Vagina (tissue), 2 donors: ENCODE results near the gene CDC42. TPM values are rescaled to one million over a fixed set of nuclear protein-coding genes. Genes with fewer than 3 reads are reported as not detected.

Source experiments
- DNase-seq, 2 donors: peaks; one replicate each; pipeline ENCODE4 v3.0.0-alpha.2; 2017; ENCODE audit errors: extremely low spot score in 2 of 2
- H3K27ac ChIP-seq: fragments of 200-600 bp; sonication (generic); one replicate; pipeline ENCODE4 v1.5.1; 2019
- H3K27me3 ChIP-seq: fragments of 200-600 bp; sonication (generic); one replicate; pipeline ENCODE4 v1.5.1; 2019
- H3K36me3 ChIP-seq, 2 donors: fragments of 200-600 bp; sonication (generic); one replicate each; pipeline ENCODE4 v1.5.1; 2017 to 2019
- H3K4me1 ChIP-seq: fragments of 200-600 bp; sonication (generic); one replicate; pipeline ENCODE4 v1.5.1; 2019
- H3K4me3 ChIP-seq, 2 donors: fragments of 200-600 bp; sonication (generic); 1 replicate in 1 of 2; 2 replicates in 1 of 2; pipeline ENCODE4 v1.5.1; 2016 to 2019
- H3K9me3 ChIP-seq: fragments of 200-600 bp; sonication (generic); one replicate; pipeline ENCODE4 v1.5.1; 2019
- POLR2A ChIP-seq, 2 donors: fragments of 450-650 bp; IDR thresholded peaks; one replicate each; pipeline ENCODE4 v1.6.1; 2017; ENCODE audit warnings: antibody characterized with exemption in 2 of 2, mild to moderate bottlenecking in 2 of 2, moderate library complexity in 2 of 2
- POLR2AphosphoS5 ChIP-seq, 2 donors: sonication (generic); formaldehyde crosslinking; IDR thresholded peaks; one replicate each; pipeline ENCODE4 v1.9.0; 2017; ENCODE audit warnings: antibody characterized with exemption in 2 of 2, mild to moderate bottlenecking in 2 of 2, low read depth in 1 of 2; ENCODE audit not compliant: insufficient read depth in 1 of 2
- intact Hi-C: fragments of 100-400 bp; cut with DNase I; formaldehyde crosslinking; loops from one replicate; pipeline ENCODE4 v1.15.1; 2023
- total RNA-seq: library from RNA; depleted of rRNA; stranded (reverse); fragments of >200 nt; gene quantifications from one replicate; pipeline ENCODE4 v1.2.3, GENCODE V29; 2016
- TF ChIP-seq, protein P1 (sequence below), 3 experiments: fragments of 450-650 bp in 2 of 3; fragments of 200-600 bp in 1 of 3; sonication (generic) in 1 of 3; IDR thresholded peaks; one replicate each; pipeline ENCODE4 v1.5.1; 2017 to 2019; ENCODE audit warnings: antibody characterized with exemption in 3 of 3, mild to moderate bottlenecking in 2 of 3, moderate library complexity in 2 of 3

CDC42 gene
- total RNA-seq, 1 donor from 2014 or later = 141 TPM

DNA sequence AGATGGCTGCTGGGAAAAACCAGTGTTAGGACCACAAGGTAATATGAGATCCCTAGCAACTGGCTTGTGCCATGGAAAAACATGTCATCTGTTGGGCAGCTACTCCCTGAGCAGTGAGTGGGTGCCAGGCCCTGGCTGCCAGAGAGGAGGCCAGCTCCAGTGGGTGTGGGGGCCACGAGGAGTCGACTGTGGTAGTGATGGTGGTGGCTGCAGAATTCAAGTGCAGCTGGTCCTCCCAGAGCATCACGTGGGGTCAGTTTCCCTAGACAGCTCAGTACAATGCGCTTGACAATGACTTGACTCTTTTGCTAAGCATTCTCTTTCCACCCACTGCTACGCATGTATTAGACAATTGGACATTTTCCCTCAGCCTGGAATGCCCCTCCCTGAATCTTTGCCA is 14.5 kb upstream of the CDC42 start:
- Histone ChIP-seq H3K27me3 (no peaks in the 10 kb centered on the region), H3K4me3 (no peak overlapping the region), H3K4me1 (peaks cover 15% of the 10 kb centered on the region), H3K27ac (no peak overlapping the region), H3K9me3 (no peaks in the 10 kb centered on the region), H3K36me3 (no peaks in the 10 kb centered on the region)
- DNase-seq = no peak
- intact Hi-C loops = no loop called here
- TF ChIP-seq POLR2A (IDR thresholded peaks at IDR 0.05) (no peak), POLR2AphosphoS5 (IDR thresholded peaks at IDR 0.05; ENCODE audit: insufficient read depth in 1 of 2, low read depth in 1 of 2) (no peak)
- TF ChIP-seq, protein P1, sequence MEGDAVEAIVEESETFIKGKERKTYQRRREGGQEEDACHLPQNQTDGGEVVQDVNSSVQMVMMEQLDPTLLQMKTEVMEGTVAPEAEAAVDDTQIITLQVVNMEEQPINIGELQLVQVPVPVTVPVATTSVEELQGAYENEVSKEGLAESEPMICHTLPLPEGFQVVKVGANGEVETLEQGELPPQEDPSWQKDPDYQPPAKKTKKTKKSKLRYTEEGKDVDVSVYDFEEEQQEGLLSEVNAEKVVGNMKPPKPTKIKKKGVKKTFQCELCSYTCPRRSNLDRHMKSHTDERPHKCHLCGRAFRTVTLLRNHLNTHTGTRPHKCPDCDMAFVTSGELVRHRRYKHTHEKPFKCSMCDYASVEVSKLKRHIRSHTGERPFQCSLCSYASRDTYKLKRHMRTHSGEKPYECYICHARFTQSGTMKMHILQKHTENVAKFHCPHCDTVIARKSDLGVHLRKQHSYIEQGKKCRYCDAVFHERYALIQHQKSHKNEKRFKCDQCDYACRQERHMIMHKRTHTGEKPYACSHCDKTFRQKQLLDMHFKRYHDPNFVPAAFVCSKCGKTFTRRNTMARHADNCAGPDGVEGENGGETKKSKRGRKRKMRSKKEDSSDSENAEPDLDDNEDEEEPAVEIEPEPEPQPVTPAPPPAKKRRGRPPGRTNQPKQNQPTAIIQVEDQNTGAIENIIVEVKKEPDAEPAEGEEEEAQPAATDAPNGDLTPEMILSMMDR (IDR thresholded peaks at IDR 0.05) = no peak

DNA sequence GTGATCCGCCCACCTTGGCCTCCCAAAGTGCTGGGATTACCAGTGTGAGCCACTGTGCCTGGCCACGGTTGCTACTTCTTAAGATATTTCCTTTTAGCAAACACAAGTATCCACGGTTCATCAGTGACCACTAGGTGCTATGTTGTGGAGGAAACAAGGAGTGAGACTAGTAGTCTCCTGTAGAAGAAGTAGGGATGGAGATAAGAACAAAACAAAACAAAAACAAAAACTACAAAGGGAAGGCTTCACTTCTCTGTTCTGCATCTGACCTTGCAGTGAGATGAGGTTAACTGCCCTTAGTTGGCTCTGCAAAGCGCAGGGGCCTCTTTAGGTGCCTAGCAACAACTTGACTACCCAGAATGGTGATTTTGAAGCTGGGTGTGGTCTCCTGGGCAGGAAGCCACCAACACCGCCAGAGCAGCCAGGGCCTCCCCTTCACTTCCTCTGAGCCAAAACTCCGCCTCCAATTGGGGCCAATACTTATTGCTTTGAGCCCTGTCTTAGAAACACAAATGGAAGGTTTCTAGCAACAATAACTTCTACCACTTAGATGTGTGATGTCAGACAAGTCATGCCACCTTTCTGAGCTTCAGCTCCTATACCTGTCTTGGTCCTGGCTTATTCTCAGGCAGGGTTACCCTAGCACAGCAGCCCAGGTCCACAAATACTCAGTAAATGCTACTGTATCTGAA is 12.8 kb upstream of the CDC42 start:
- Histone ChIP-seq H3K4me3 (no peak overlapping the region), H3K27ac (peak overlapping the region; percentile 41), H3K9me3 (no peaks in the 10 kb centered on the region), H3K36me3 (no peaks in the 10 kb centered on the region), H3K4me1 (peaks cover 27% of the 10 kb centered on the region), H3K27me3 (no peaks in the 10 kb centered on the region)
- no peak for DNase-seq
- TF ChIP-seq, protein P1 (IDR thresholded peaks at IDR 0.05) = no peak
- TF ChIP-seq POLR2AphosphoS5 (IDR thresholded peaks at IDR 0.05; ENCODE audit: insufficient read depth in 1 of 2, low read depth in 1 of 2) = no peak
- no peak for TF ChIP-seq POLR2A (IDR thresholded peaks at IDR 0.05)
- intact Hi-C loops = no loop called here

DNA sequence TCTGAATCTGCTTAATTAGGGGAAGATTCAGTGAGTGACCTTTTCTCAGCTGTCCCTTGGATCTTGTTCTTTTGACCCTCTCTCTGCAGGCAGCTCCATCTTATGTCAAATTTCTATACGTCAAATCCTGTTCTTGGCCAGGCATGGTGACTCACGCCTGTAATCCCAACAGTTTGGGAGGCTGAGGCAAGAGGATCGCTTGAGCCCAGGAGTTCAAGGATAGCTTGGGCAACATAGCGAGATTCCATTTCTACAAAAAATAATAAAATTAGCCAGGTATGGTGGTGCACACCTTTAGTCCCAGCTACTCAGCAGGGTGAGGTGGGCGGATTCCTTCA is 12.3 kb upstream of the CDC42 start:
- H3K4me1 ChIP-seq = peaks cover 27% of the 10 kb centered on the region
- no peak for DNase-seq
- H3K27ac ChIP-seq = peak overlapping the region; percentile 41
- H3K9me3 ChIP-seq = no peaks in the 10 kb centered on the region
- intact Hi-C loops = no loop called here
- TF ChIP-seq, protein P1 (IDR thresholded peaks at IDR 0.05) = no peak
- no peak for TF ChIP-seq POLR2A (IDR thresholded peaks at IDR 0.05)
- H3K36me3 ChIP-seq = no peaks in the 10 kb centered on the region
- no peaks in the 10 kb centered on the region for H3K27me3 ChIP-seq
- H3K4me3 ChIP-seq = no peak overlapping the region

DNA sequence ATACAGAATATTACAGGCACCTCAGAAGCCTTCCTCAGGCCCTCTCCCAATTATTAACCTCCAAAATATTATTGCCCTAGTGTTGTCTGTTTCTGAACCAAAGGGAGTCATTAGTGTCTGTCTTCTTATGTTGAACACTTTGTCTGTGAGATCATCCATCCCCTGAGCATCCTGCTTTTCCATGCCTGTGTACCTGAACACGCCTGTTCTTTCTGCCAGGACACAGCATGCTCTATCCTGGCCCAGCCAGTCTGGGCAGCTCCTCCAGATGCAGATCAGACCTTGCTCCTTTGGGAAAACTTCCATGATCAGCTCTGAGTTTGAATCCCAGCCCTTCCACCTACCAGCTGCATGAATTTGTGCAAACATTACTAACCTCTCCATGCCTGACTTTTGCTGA is 11.0 kb upstream of the CDC42 start:
- peaks cover 27% of the 10 kb centered on the region for H3K4me1 ChIP-seq
- no peak overlapping the region for H3K4me3 ChIP-seq
- TF ChIP-seq POLR2AphosphoS5 (IDR thresholded peaks at IDR 0.05; ENCODE audit: insufficient read depth in 1 of 2, low read depth in 1 of 2) (peak in 1 of 2 donors; percentile 84), POLR2A (IDR thresholded peaks at IDR 0.05) (no peak)
- no peak overlapping the region for H3K27ac ChIP-seq
- no peaks in the 10 kb centered on the region for H3K36me3 ChIP-seq
- H3K9me3 ChIP-seq = no peaks in the 10 kb centered on the region
- H3K27me3 ChIP-seq = no peaks in the 10 kb centered on the region
- DNase-seq = no peak
- intact Hi-C loops = no loop called here

DNA sequence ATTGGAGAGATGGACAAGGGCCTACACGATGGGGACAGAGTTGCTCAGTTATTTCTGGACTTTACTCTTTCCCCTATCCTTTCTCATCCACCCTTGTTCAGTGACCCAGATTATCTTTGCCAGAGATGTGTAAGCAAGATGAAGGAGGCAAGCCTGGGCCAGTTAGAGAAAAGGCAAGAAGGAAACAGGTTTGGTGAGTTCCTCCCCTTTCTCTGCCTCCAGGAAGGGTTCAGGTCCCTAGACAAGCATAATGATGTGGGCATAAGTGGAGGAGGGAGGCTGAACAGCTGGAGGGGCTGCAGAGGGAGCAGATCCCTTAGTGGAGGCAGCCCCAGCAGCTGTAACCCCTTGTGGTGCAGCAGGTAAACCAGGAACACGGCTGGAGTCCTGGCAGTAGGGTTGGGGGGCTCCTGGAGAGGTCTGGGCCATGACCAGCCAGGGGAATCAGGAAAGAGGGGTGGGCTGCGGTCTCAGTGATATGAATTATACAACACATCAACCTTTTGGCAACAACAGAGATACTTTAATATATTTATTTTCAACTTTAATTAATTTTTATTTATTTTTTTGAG is 9.2 kb upstream of the CDC42 start:
- peak in 1 of 2 donors; percentile 76 for TF ChIP-seq POLR2AphosphoS5 (IDR thresholded peaks at IDR 0.05; ENCODE audit: insufficient read depth in 1 of 2, low read depth in 1 of 2)
- no peak for TF ChIP-seq POLR2A (IDR thresholded peaks at IDR 0.05)
- Histone ChIP-seq H3K4me3 (no peak overlapping the region), H3K27ac (peak overlapping the region; percentile 60), H3K36me3 (no peaks in the 10 kb centered on the region), H3K4me1 (peaks cover 27% of the 10 kb centered on the region), H3K27me3 (no peaks in the 10 kb centered on the region), H3K9me3 (no peaks in the 10 kb centered on the region)
- intact Hi-C loops = no loop called here
- no peak for DNase-seq

DNA sequence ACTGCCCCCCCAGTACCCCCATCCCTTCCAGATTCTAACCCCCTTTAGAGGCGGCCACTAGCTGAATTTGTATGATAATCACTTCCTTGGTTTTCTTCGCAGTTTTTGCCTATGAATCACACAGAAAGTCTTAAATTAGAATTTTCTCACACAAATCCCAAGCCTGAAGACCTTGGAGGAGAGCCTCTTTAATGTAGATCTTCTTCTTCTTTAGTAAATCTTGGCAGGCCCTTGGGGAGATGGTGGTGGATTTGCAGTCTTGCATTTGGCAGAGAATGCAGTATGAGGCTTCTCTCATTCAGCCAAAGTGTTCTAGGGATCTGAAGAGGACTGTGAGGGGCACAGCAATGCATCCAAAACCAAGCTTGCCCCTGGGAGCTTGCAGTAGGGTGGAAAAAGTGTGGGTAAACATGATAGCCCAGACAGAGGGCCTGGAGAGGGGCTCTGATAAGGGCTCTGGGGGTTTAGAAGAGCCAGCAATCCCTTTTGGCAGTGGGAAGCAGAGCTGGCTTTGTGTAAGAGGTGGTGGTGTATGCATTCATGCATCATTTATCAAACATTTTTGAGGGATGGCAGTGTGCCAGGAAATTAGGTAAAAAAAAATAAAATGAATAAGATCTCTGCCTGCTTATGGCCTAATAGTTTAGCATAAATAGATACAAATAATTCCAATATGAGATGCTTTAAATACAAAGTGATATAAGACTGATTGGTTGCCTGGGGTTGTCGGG is 7.7 kb upstream of the CDC42 start:
- Histone ChIP-seq H3K27me3 (no peaks in the 10 kb centered on the region), H3K4me3 (no peak overlapping the region), H3K27ac (no peak overlapping the region), H3K36me3 (no peaks in the 10 kb centered on the region), H3K4me1 (peaks cover 22% of the 10 kb centered on the region), H3K9me3 (no peaks in the 10 kb centered on the region)
- DNase-seq = no peak
- TF ChIP-seq, protein P1 (IDR thresholded peaks at IDR 0.05) = no peak
- intact Hi-C loops = no loop called here
